ENCODE measurements around the gene POU2AF1.

POU2AF1 gene

GRCh38 chr11:111329306-111330204 is 49.5 kb downstream of the POU2AF1 start:
- no peak overlapping the region for H3K27ac ChIP-seq
- TF ChIP-seq ZFX (IDR thresholded peaks at IDR 0.05; ENCODE audit: borderline replicate concordance): no peak
- TF ChIP-seq, protein P1, sequence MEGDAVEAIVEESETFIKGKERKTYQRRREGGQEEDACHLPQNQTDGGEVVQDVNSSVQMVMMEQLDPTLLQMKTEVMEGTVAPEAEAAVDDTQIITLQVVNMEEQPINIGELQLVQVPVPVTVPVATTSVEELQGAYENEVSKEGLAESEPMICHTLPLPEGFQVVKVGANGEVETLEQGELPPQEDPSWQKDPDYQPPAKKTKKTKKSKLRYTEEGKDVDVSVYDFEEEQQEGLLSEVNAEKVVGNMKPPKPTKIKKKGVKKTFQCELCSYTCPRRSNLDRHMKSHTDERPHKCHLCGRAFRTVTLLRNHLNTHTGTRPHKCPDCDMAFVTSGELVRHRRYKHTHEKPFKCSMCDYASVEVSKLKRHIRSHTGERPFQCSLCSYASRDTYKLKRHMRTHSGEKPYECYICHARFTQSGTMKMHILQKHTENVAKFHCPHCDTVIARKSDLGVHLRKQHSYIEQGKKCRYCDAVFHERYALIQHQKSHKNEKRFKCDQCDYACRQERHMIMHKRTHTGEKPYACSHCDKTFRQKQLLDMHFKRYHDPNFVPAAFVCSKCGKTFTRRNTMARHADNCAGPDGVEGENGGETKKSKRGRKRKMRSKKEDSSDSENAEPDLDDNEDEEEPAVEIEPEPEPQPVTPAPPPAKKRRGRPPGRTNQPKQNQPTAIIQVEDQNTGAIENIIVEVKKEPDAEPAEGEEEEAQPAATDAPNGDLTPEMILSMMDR (IDR thresholded peaks at IDR 0.05): no peak

GRCh38 chr11:111327908-111328624 is 51.0 kb downstream of the POU2AF1 start:
- peak overlapping the region; percentile 57 for H3K27ac ChIP-seq
- no peak for TF ChIP-seq ZFX (IDR thresholded peaks at IDR 0.05; ENCODE audit: borderline replicate concordance)
- TF ChIP-seq, protein P1 (IDR thresholded peaks at IDR 0.05): no peak

DNA sequence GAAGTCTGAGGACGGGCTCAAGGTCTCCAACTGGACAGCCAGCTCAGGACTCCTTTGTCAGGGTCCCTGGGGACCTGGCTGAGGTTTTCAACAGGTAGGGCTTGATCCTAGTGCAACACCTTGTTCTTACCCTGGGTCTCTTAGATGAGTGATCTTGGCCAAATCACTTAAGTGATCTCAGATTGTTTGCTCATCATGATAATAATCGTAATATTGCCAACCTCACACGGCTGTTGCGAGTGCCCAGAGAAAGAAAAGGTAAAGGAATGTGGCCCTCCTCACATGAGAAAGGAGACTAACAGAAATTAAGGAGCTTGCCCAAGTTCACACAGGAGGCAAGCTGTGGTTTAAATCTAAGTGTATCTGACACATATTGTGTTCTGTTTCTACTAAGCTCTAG is 52.3 kb downstream of the POU2AF1 start:
- H3K27ac ChIP-seq: peak overlapping the region; percentile 57
- TF ChIP-seq, protein P1 (IDR thresholded peaks at IDR 0.05): no peak
- no peak for TF ChIP-seq ZFX (IDR thresholded peaks at IDR 0.05; ENCODE audit: borderline replicate concordance)

DNA sequence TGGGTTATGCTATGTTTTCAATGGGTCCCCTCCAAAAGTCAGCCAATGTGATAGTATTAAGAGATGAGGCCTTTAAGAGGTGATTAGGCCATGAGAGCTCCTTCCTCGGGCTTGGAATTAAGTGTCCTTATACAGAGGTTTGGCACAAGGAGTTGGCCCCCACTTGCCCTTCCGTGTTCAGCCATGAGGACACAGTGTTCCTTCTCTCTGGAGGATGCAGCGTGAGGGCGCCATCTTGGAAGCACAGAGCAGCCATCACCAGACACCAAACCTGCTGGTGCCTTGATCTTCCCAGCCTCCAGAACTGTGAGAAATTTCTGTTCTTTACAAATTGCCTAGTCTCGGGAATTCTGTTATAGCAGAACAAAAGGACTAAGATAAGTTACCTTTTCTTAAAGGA is 53.8 kb downstream of the POU2AF1 start:
- no peak for TF ChIP-seq ZFX (IDR thresholded peaks at IDR 0.05; ENCODE audit: borderline replicate concordance)
- TF ChIP-seq, protein P1 (IDR thresholded peaks at IDR 0.05): no peak
- no peak overlapping the region for H3K27ac ChIP-seq

- no peak overlapping the region for H3K27ac ChIP-seq
- TF ChIP-seq, protein P1 (IDR thresholded peaks at IDR 0.05): no peak
- TF ChIP-seq ZFX (IDR thresholded peaks at IDR 0.05; ENCODE audit: borderline replicate concordance): no peak
Observed at GRCh38 chr11:111324277-111324720, 54.8 kb downstream of the POU2AF1 start.

- TF ChIP-seq, protein P1 (IDR thresholded peaks at IDR 0.05): no peak
- TF ChIP-seq ZFX (IDR thresholded peaks at IDR 0.05; ENCODE audit: borderline replicate concordance): no peak
- H3K27ac ChIP-seq: no peak overlapping the region
Observed at GRCh38 chr11:111322534-111322933, 56.5 kb downstream of the POU2AF1 start.
